Keratinocyte (primary cell): ENCODE measurements around the gene ZNF831. TPM values are rescaled to one million over a fixed set of nuclear protein-coding genes. Genes with fewer than 3 reads are reported as not detected.

Source experiments
- DNase-seq: peaks from one replicate; pipeline ENCODE4 v3.0.0-alpha.2; 2011; ENCODE audit warnings: low read depth, missing footprints, low spot score
- FAIRE-seq: peaks from 2 replicates; lab custom pipeline; 2011; peaks lifted over from hg19 to GRCh38; lab: Jason Lieb, UNC
- H2AFZ ChIP-seq: 2 replicates; pipeline ENCODE4 v1.6.0; 2012; ENCODE audit warnings: low read length, control low read depth, inconsistent platforms; ENCODE audit not compliant: control insufficient read depth
- H3K27ac ChIP-seq: 2 replicates; pipeline ENCODE4 v1.5.1; 2011; ENCODE audit warnings: low read length; ENCODE audit not compliant: control insufficient read depth, insufficient read depth
- H3K27me3 ChIP-seq: 3 replicates; pipeline ENCODE4 v1.6.0; 2011; ENCODE audit warnings: low read length; ENCODE audit not compliant: control insufficient read depth, insufficient read depth; ENCODE audit errors: extremely low read depth
- H3K36me3 ChIP-seq, 2 experiments: 2 replicates in 1 of 2; 3 replicates in 1 of 2; pipeline ENCODE4 v1.5.1; 2011; ENCODE audit warnings: low read length in 2 of 2, mild to moderate bottlenecking in 1 of 2; ENCODE audit not compliant: control insufficient read depth in 2 of 2, insufficient read depth in 2 of 2; ENCODE audit errors: extremely low read depth in 1 of 2
- H3K4me1 ChIP-seq: 3 replicates; pipeline ENCODE4 v1.5.1; 2011; ENCODE audit warnings: low read length; ENCODE audit not compliant: control insufficient read depth, insufficient read depth; ENCODE audit errors: extremely low read depth
- H3K4me2 ChIP-seq: 3 replicates; pipeline ENCODE4 v1.6.0; 2011; ENCODE audit warnings: low read depth, low read length; ENCODE audit not compliant: control insufficient read depth, insufficient read depth; ENCODE audit errors: extremely low read depth
- H3K4me3 ChIP-seq, 3 experiments: fragments of 200-600 bp in 1 of 3; sonication (generic) in 1 of 3; 2 replicates in 2 of 3; 3 replicates in 1 of 3; pipeline ENCODE4 v1.5.1; 2011 to 2016; ENCODE audit warnings: low read length in 3 of 3, mild to moderate bottlenecking in 3 of 3, control low read depth in 2 of 3, inconsistent platforms in 1 of 3, low read depth in 1 of 3, mixed read lengths in 1 of 3, mixed run types in 1 of 3, moderate library complexity in 1 of 3; ENCODE audit not compliant: control insufficient read depth in 2 of 3, insufficient read depth in 2 of 3; ENCODE audit errors: extremely low read depth in 1 of 3
- H3K79me2 ChIP-seq: 2 replicates; pipeline ENCODE4 v1.6.0; 2012; ENCODE audit warnings: low read length; ENCODE audit not compliant: control insufficient read depth, insufficient read depth
- H3K9ac ChIP-seq: 3 replicates; pipeline ENCODE4 v1.6.0; 2011; ENCODE audit warnings: low read length; ENCODE audit not compliant: control insufficient read depth, insufficient read depth; ENCODE audit errors: extremely low read depth
- H3K9me1 ChIP-seq: 3 replicates; pipeline ENCODE4 v1.6.0; 2011; ENCODE audit warnings: low read length; ENCODE audit not compliant: control insufficient read depth, insufficient read depth; ENCODE audit errors: extremely low read depth
- H3K9me3 ChIP-seq: 2 replicates; pipeline ENCODE4 v1.5.1; 2012; ENCODE audit warnings: low read depth, low read length; ENCODE audit not compliant: control insufficient read depth
- H4K20me1 ChIP-seq: 3 replicates; pipeline ENCODE4 v1.6.0; 2011; ENCODE audit warnings: low read length; ENCODE audit not compliant: control insufficient read depth, insufficient read depth; ENCODE audit errors: extremely low read depth
- EZH2 ChIP-seq: IDR thresholded peaks from one replicate; pipeline ENCODE4 v1.6.1; 2012; ENCODE audit warnings: inconsistent platforms, mild to moderate bottlenecking, low read length, moderate library complexity
- dilution Hi-C: fragments of 300-500 bp; cut with MboI; formaldehyde crosslinking; loops from one replicate; pipeline ENCODE4 v1.7.0; 2020; ENCODE audit warnings: low sequenced_read_pairs; ENCODE audit not compliant: extremely low pct_ligation_motif_present
- polyA plus RNA-seq, 5 experiments: library from polyadenylated mRNA; depleted of rRNA in 3 of 5; stranded (reverse) in 3 of 5; stranded (forward) in 1 of 5; unstranded in 1 of 5; fragments of >200 nt; gene quantifications; 1 replicate in 1 of 5; 2 replicates in 3 of 5; 3 replicates in 1 of 5; pipeline versions ENCODE4 v1.2.1 to v1.2.3, GENCODE V29; 2011 to 2012; ENCODE audit warnings: missing spikeins in 2 of 5, low read depth in 1 of 5, low replicate concordance in 1 of 5
- TF ChIP-seq, protein P1 (sequence below), 3 experiments: IDR thresholded peaks in 1 of 3; conservative IDR thresholded peaks in 1 of 3; optimal IDR thresholded peaks in 1 of 3; 2 replicates in 2 of 3; 3 replicates in 1 of 3; pipeline versions ENCODE3 to v1.5.1; 2011; ENCODE audit warnings: low read length in 3 of 3, mild to moderate bottlenecking in 3 of 3, moderate library complexity in 2 of 3, control low read depth in 1 of 3, inconsistent platforms in 1 of 3; ENCODE audit not compliant: insufficient read depth in 2 of 3; ENCODE audit errors: extremely low read depth in 1 of 3

The ZNF831 gene
- polyA plus RNA-seq, 1 donor (not counting 4 experiments of a cell fraction or from before 2014, with no cell fraction given): not detected

DNA sequence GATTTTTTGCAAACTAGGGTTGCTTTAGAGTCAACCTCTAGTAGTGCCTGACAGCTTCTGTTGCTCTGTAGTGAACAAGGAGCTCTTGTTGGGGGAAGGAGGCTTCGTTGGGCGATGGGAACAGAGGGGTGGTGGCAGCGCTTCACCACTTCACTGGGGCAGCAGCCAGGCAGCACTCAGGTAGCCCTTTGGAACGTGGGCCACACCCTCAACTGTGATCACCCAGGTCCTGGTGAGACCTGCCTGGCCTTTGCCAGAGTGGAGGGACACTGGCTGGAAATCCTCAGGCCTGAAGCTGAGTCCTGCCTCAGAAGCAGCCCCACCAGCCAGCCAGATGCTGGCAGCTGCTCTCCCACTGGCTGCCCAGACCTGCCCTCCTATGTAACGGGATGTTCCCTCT, 126.4 kb downstream of the ZNF831 start:
- dilution Hi-C loops: no loop called here
- FAIRE-seq (no peak), DNase-seq (no peak)
- H3K9me3 ChIP-seq: no peaks in the 10 kb centered on the region
- no peaks in the 10 kb centered on the region for H3K27me3 ChIP-seq
- no peak overlapping the region for H3K27ac ChIP-seq
- H3K4me3 ChIP-seq: no peak overlapping the region
- no peaks in the 10 kb centered on the region for H3K4me1 ChIP-seq
- TF ChIP-seq, protein P1, sequence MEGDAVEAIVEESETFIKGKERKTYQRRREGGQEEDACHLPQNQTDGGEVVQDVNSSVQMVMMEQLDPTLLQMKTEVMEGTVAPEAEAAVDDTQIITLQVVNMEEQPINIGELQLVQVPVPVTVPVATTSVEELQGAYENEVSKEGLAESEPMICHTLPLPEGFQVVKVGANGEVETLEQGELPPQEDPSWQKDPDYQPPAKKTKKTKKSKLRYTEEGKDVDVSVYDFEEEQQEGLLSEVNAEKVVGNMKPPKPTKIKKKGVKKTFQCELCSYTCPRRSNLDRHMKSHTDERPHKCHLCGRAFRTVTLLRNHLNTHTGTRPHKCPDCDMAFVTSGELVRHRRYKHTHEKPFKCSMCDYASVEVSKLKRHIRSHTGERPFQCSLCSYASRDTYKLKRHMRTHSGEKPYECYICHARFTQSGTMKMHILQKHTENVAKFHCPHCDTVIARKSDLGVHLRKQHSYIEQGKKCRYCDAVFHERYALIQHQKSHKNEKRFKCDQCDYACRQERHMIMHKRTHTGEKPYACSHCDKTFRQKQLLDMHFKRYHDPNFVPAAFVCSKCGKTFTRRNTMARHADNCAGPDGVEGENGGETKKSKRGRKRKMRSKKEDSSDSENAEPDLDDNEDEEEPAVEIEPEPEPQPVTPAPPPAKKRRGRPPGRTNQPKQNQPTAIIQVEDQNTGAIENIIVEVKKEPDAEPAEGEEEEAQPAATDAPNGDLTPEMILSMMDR (optimal IDR thresholded peaks at IDR 0.05 in 1 of 3, IDR thresholded peaks at IDR 0.05 in 1 of 3, conservative IDR thresholded peaks at IDR 0.05 in 1 of 3; ENCODE audit: extremely low read depth in 1 of 3, insufficient read depth in 2 of 3, low read length in 3 of 3): no peak
- no peak for TF ChIP-seq EZH2
- no peaks in the 10 kb centered on the region for H3K79me2 ChIP-seq
- no peaks in the 10 kb centered on the region for H3K36me3 ChIP-seq
- H3K4me2 ChIP-seq: no peak overlapping the region
- no peak overlapping the region for H2AFZ ChIP-seq
- H4K20me1 ChIP-seq: no peaks in the 10 kb centered on the region
- no peak overlapping the region for H3K9ac ChIP-seq
- H3K9me1 ChIP-seq: no peaks in the 10 kb centered on the region

DNA sequence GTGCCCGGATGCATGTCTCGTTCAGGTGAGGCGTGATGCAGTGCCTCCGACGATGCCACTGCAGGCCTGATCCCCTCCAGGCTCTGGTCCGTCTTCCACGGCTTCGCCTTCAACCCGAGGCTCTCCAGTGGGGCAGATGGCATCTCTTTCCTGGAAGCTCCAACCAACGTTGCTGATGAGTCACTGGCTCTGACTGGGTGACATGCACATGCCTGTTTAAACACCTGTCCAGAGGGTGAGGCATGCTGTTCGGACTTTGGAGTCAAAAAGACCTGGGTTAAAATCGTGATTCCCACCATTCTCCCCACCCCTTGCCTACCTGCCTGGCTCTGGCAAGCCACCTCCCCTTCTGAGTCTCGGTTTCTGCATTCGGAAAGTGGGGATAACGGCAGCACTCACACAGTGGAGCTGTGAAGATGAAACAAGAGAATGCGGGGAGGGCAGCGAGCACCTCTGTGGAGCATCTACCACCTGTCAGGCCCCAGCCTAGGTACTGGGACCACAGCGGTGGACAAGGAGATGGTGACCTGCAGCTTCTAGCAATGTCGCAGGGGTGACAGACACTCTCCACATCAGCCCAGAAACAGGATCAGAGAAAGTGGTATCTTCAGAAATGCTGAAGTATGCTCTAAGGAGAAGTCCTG, 128.2 kb downstream of the ZNF831 start:
- Histone ChIP-seq H3K27me3 (no peaks in the 10 kb centered on the region), H3K4me1 (no peaks in the 10 kb centered on the region), H3K79me2 (no peaks in the 10 kb centered on the region), H3K4me2 (no peak overlapping the region), H4K20me1 (no peaks in the 10 kb centered on the region), H2AFZ (no peak overlapping the region), H3K9me3 (no peaks in the 10 kb centered on the region), H3K36me3 (no peaks in the 10 kb centered on the region), H3K9me1 (no peaks in the 10 kb centered on the region), H3K27ac (no peak overlapping the region), H3K4me3 (no peak overlapping the region), H3K9ac (no peak overlapping the region)
- DNase-seq (no peak), FAIRE-seq (no peak)
- dilution Hi-C loops: no loop called here
- TF ChIP-seq EZH2: no peak
- TF ChIP-seq, protein P1 (optimal IDR thresholded peaks at IDR 0.05 in 1 of 3, IDR thresholded peaks at IDR 0.05 in 1 of 3, conservative IDR thresholded peaks at IDR 0.05 in 1 of 3; ENCODE audit: extremely low read depth in 1 of 3, insufficient read depth in 2 of 3, low read length in 3 of 3): no peak
